HG03442 (cell line): ENCODE results near the gene RPUSD3.
"Not testable (repeated sequence)": the region's sequence is repeated elsewhere in the genome, so short reads cannot be mapped to it uniquely, and the experiment has no call there.

Source experiments
- ATAC-seq: cut with Tn5 transposase; IDR thresholded peaks from one replicate; pipeline ENCODE4 v1.9.1; 2021; ENCODE audit warnings: mild to moderate bottlenecking, moderate library complexity; ENCODE audit not compliant: unreplicated experiment

RPUSD3 gene

DNA sequence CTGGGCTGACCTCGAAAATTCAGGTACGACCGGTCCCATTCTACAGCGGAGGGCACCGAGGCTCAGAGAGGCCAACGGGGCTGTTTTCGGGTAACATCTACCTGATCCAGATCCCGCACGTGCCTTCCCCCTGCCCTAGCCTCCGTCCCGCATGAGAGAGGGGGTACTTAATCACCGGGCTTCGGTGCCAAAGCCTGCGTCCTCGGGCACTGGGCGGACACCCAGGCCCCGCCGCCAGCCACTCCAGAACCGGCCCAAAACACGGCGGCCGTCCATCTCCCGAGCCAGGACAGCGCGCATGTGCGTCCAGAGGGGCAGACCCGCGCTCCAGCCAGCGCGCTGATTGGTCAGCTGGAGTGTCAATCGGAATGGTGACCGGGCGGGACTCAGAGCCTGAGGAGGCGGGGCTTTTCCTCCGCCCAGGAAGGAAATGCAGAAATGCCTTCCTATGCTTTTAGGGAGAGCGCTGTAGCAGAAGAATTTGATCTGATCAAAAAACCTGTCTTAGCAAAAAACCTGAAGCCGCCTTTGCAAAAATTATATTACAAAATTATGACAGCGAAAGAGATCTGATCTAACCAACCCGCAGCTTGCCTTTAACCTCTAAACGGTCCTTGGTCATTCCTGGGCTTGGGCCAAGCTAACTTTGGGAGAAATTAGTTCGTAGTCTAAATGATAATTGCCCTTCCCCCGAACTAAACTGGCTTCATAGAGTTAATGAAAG lies at the start of gene RPUSD3:
Gene RPUSD3 (minus strand): TSS at position 294 of the 724 bp plus-strand sequence. CDS start 18 bp downstream, at position 276.
- peak; percentile 99 for ATAC-seq

DNA sequence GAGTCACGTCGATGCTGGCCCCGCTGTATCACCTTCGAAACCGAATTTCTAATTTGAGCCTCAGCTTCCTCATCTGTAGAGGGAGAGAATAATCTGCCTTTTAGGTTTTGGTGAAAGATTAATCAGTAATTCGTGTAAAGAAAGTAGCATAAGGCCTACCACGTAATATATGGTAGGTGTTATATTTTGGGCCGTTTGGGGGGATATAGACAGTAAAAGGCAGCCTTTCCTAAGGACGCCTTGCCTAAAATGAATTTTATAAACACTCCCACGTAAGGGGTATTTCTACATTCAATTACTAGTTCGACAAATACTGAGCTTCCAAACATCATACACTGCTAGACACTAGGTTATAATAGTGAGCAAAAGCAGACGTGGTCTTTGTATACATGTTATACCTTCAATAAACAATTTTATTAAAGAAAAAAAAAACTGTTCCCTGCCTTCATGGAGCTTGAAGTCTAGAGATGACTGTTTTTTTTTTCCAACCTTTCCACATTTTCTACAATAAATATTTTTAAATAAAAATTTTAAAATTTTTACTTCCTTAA lies 47.3 kb upstream of the RPUSD3 start:
- no peak for ATAC-seq

- ATAC-seq, result peak; percentile 77
Measured at GRCh38 chr3:9890249-9891071, 46.7 kb upstream of the RPUSD3 start, which contains the start of gene JAGN1. TSS of gene JAGN1 (plus strand) at chr3:9890610. CDS start at chr3:9890723, 113 bp downstream.

DNA sequence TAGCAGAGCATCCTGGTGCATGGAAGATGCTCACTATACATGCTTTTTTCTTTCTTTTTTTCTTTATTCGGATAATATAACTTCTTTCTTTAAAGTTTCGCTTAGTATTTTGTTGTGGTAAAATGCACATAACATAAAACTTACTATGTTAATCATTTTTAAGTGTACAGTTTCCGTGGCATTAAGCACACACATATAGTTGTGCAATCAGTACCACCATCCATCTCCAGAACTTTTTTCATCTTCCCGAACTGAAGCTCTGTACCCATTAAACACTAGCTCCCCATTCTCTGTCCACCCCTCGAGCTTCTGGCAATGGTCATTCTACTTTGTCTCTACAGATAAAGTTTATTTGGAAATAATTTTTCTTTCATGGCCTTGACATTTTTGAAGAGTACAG lies 45.6 kb upstream of the RPUSD3 start:
- no peak for ATAC-seq

DNA sequence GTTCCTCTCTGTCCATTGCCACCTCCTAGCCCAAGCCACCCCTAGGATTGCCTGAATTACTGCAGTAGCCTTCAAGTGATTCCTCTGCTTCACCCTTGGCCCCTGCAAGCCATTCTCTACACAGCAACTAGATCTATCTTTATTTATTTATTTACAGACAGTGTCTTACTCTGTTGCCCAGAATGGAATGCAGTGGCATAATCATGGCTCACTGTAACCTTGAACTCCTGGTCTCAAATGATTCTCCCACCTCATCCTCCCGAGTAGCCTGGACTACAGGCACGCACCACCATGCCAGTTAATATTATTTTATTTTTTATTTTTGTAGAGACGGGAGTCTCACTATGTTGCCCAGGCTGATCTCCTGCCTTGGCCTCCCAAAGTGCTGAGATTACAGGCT lies 44.7 kb upstream of the RPUSD3 start:
- no peak for ATAC-seq

DNA sequence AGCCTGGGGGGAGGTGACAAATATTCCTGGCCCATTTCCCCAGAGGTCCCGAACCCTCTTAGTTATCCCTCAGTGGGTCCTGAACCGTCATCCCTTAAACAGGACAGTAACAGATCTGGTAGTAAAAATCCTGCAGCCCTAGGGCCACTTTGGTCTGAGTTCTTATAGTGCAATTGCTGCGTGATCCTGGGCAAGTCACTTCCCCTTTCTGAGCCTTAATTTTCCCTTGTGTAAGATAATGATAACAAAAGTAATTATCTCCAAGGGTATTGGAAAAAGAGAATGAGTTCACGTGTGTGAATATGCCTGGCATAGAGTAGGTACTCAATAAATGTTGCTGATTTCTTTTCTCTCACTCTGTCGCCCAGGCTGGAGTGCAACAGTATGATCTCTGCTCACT lies 43.7 kb upstream of the RPUSD3 start:
- no peak for ATAC-seq

- no peak for ATAC-seq
Measured at GRCh38 chr3:9886328-9886727, 42.5 kb upstream of the RPUSD3 start.

DNA sequence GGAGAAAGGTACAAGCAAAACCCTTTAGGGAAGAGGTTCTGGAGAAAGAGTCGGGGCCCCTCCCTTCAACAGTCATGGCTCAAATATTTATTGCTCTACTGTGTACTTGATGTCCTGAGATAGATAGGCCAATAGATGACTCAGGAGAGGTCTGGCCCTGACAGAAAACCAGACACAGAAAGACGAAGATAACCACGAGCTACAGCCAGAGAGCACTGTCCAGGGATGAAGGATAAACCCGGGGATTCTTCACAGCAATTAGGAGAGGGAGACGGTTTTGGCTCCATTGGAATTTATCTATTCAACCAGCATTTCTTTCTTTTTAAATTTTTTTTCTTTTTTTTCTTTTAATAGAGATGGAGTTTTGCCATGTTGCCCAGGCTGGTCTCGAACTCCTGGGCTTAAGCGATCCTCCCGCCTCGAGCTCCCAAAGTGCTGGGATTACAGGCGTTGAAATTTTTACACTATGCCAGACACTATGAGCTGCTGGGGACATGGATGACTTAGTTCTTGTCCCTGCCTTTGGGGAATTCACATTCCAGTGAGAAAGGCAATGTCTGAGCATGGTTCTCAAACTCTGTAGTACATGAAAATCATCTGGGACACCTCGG lies 40.9 kb upstream of the RPUSD3 start:
- ATAC-seq, result no peak

- no peak for ATAC-seq
Measured at GRCh38 chr3:9883706-9884554, 40.1 kb upstream of the RPUSD3 start.

GRCh38 chr3:9881441-9881840 lies 37.6 kb upstream of the RPUSD3 start:
- ATAC-seq, result no peak

DNA sequence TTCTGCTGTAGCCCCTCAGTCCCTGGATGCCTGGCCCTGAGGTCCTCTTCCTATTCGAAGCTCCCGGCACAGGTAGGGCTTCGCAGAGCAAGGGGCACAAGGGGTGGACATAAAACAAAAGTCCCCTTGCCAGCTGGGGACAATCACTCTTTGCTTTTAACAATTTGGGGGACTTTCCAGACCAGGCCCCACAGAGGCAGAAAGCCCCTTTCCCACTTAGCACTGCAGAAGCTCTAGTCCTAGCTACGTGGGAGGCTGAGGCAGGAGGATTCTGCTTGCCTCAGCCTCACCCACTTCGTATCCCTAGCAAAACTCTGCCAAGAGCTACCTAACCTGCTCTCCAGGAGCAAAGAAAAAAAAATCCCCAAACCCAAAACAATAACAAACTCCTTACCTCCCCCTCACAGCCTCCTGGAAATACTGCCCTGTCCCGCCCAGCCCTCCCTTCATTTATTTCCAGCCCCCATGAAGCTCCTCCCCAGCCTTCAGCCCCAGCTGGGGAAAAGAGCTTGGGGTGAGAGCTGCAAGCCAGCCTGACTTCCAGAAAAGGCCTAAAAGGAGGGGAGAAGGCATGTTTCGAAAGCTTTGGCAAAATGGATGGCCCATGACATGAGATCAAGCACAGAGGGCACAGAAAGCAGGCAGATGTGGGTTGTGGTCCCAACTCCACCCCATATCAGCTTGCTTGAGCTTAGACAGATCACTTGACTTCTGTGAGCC lies 36.2 kb upstream of the RPUSD3 start, which contains the start of gene CIDEC:
Gene CIDEC (minus strand): TSS at position 424 of the 720 bp plus-strand sequence. CDS start 1,767 bp downstream, outside the sequence.
- no peak for ATAC-seq

DNA sequence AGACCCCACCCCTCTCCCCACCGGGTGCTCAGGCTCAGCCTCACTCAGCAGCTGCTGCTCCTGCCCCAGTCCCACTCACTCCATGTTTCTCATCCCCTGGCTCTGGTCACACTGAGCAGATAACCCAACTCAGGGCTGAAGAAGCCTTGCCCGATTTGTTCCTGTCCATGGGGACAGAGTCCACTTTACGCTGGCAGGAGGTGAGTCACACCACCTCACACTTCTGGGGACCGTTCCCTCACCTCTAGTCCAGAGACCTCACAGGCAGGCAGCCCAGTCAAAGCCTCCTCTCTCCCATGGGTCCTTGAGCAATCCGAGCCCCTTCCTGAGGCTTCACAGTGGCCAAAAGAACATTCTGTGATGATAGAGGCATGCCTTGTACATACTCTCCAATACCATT lies 34.9 kb upstream of the RPUSD3 start:
- ATAC-seq, result no peak

DNA sequence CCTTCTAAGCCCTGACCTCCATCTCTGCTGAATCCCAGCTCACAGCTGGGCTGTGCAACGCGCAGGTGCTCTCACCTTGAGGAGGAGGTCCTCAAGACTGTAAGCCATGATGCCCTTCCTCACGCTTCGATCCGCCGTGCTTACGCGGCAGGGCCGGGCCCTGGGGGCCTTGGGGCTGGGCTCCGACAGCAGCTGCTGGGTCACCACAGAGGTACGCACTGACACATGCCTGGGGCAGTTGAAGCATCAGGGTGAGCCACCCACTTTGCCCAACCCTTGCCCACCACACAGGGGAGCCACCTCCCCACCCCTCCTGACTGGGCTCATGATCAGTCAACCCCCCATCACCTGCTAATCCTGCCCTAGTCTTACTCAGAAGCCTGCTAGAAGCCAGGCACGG lies 33.2 kb upstream of the RPUSD3 start:
- ATAC-seq, result no peak

GRCh38 chr3:9876255-9876654 lies 32.4 kb upstream of the RPUSD3 start:
- not testable (repeated sequence) for ATAC-seq

GRCh38 chr3:9875448-9875847 lies 31.6 kb upstream of the RPUSD3 start:
- no peak for ATAC-seq

- not testable (repeated sequence) for ATAC-seq
Measured at GRCh38 chr3:9872067-9872466, 28.3 kb upstream of the RPUSD3 start.

DNA sequence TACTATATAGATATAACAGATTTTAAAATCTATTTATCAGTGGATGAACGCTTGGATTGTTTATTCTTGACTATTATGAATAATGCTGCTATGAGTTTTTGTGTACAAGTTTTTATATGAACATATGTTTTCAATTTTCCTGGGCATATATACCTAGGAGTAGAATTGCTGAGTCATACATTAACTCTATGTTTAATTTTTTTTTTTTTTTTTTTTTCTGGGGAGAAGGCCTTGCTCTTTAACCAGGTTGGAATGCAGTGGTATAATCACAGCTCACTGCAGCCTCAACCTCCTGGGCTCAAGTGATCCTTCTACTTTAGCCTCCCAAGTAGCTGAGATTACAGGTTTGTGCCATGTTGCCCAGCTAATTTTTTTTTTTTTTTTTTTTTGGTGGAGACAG lies 27.2 kb upstream of the RPUSD3 start:
- ATAC-seq, result no peak

DNA sequence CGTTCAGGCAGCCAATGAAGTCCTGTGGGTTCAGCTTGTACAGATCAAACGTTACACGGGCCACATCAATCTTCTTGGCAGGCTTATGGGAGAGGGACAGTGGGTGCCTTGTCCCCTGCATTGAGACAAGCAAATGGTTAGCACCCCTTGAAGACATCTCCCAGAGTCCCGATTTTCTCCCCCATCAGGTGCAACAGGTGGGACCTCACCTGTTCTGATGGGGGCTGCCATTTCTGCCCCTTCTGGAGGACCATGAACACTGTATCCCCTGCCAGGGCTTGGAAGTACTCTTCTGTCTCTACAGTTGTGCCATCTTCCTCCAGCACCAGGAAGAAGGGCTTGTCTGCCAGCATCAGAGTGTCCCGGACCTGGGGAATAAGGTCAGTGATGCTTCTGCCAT lies 26.1 kb upstream of the RPUSD3 start:
- no peak for ATAC-seq

GRCh38 chr3:9867106-9867505 lies 23.3 kb upstream of the RPUSD3 start:
- ATAC-seq, result no peak

- ATAC-seq, result no peak
Measured at GRCh38 chr3:9866639-9867038, 22.8 kb upstream of the RPUSD3 start.
